ENCODE data around the gene DSCAM. TPM values are rescaled to one million over a fixed set of nuclear protein-coding genes. Genes with fewer than 3 reads are reported as not detected.

The DSCAM gene
- total RNA-seq, 4 donors from 2014 or later, result not detected

- ATAC-seq, result no peak
- no peaks in the 10 kb centered on the region for H3K36me3 ChIP-seq
- TF ChIP-seq CTCF (IDR thresholded peaks at IDR 0.05) (no peak), POLR2A (IDR thresholded peaks at IDR 0.05) (no peak), POLR2AphosphoS5 (IDR thresholded peaks at IDR 0.05) (no peak), EP300 (IDR thresholded peaks at IDR 0.05) (no peak)
- no peak overlapping the region for H3K4me3 ChIP-seq
- no peak overlapping the region for H3K27ac ChIP-seq
- peaks cover 0 to 3% (median 0%) of the 10 kb centered on the region in 3 donors for H3K9me3 ChIP-seq
- peaks cover 15% of the 10 kb centered on the region for H3K27me3 ChIP-seq
- no peaks in the 10 kb centered on the region for H3K4me1 ChIP-seq
- WGBS, 2 donors (ENCODE audit: low coverage in 1 of 2), result 68 to 82% methylated on average over 14 to 17 of the region's 17 CpGs
These were observed 208.3 kb downstream of the DSCAM start for GRCh38 chr21:40638466-40639251.

- 70 to 84% methylated on average over 8 to 9 of the region's 9 CpGs for WGBS, 2 donors (ENCODE audit: low coverage in 1 of 2)
- Histone ChIP-seq H3K9me3 (no peaks in the 10 kb centered on the region), H3K27ac (no peak overlapping the region), H3K4me3 (no peak overlapping the region), H3K4me1 (no peaks in the 10 kb centered on the region), H3K27me3 (peaks cover 11% of the 10 kb centered on the region), H3K36me3 (no peaks in the 10 kb centered on the region)
- TF ChIP-seq POLR2AphosphoS5 (IDR thresholded peaks at IDR 0.05) (no peak), POLR2A (IDR thresholded peaks at IDR 0.05) (no peak), EP300 (IDR thresholded peaks at IDR 0.05) (no peak), CTCF (IDR thresholded peaks at IDR 0.05) (no peak)
- no peak for ATAC-seq
These were observed 210.9 kb downstream of the DSCAM start for GRCh38 chr21:40636026-40636425.

GRCh38 chr21:40635391-40635790 is 211.6 kb downstream of the DSCAM start:
- Histone ChIP-seq H3K27me3 (peaks cover 9% of the 10 kb centered on the region), H3K4me1 (no peaks in the 10 kb centered on the region), H3K9me3 (no peaks in the 10 kb centered on the region), H3K36me3 (no peaks in the 10 kb centered on the region), H3K27ac (no peak overlapping the region), H3K4me3 (no peak overlapping the region)
- WGBS, 2 donors (ENCODE audit: low coverage in 1 of 2), result 74% methylated on average over 3 to 4 of the region's 4 CpGs
- no peak for ATAC-seq
- TF ChIP-seq POLR2AphosphoS5 (IDR thresholded peaks at IDR 0.05) (no peak), POLR2A (IDR thresholded peaks at IDR 0.05) (no peak), CTCF (IDR thresholded peaks at IDR 0.05) (no peak), EP300 (IDR thresholded peaks at IDR 0.05) (no peak)

- Histone ChIP-seq H3K9me3 (no peaks in the 10 kb centered on the region), H3K4me1 (no peaks in the 10 kb centered on the region), H3K4me3 (no peak overlapping the region), H3K36me3 (no peaks in the 10 kb centered on the region), H3K27me3 (no peaks in the 10 kb centered on the region), H3K27ac (no peak overlapping the region)
- no peak for ATAC-seq
- 79 to 83% methylated on average over 6 of the region's 6 CpGs for WGBS, 2 donors (ENCODE audit: low coverage in 1 of 2)
- TF ChIP-seq EP300 (IDR thresholded peaks at IDR 0.05), result no peak
- no peak for TF ChIP-seq POLR2AphosphoS5 (IDR thresholded peaks at IDR 0.05)
- TF ChIP-seq CTCF (IDR thresholded peaks at IDR 0.05), result no peak
- no peak for TF ChIP-seq POLR2A (IDR thresholded peaks at IDR 0.05)
These were observed 212.8 kb downstream of the DSCAM start for GRCh38 chr21:40634141-40634540.

- Histone ChIP-seq H3K4me3 (no peak overlapping the region), H3K4me1 (no peaks in the 10 kb centered on the region), H3K27ac (no peak overlapping the region), H3K36me3 (no peaks in the 10 kb centered on the region), H3K27me3 (no peaks in the 10 kb centered on the region), H3K9me3 (no peaks in the 10 kb centered on the region)
- no peak for TF ChIP-seq POLR2AphosphoS5 (IDR thresholded peaks at IDR 0.05)
- TF ChIP-seq POLR2A (IDR thresholded peaks at IDR 0.05), result no peak
- TF ChIP-seq CTCF (IDR thresholded peaks at IDR 0.05), result no peak
- TF ChIP-seq EP300 (IDR thresholded peaks at IDR 0.05), result no peak
- ATAC-seq, result no peak
- 79 to 85% methylated on average over 9 of the region's 9 CpGs for WGBS, 2 donors (ENCODE audit: low coverage in 1 of 2)
These were observed 213.9 kb downstream of the DSCAM start for GRCh38 chr21:40633048-40633447.

Data from gastroesophageal sphincter (tissue), 4 donors.